ENCODE measurements around the gene KDM8.

KDM8 gene

GRCh38 chr16:27270349-27270748 lies 67.0 kb downstream of the KDM8 start:
- no peaks in the 10 kb centered on the region for H3K27me3 ChIP-seq (ENCODE audit: control insufficient read depth in 1 of 2, insufficient read depth in 2 of 2, low read length in 2 of 2)
- no peaks in the 10 kb centered on the region for H3K9me3 ChIP-seq (ENCODE audit: control insufficient read depth in 2 of 2, low read length in 2 of 2)
- H3K4me3 ChIP-seq (ENCODE audit: low read length in 2 of 2) = no peak overlapping the region
- no peak overlapping the region for H3K9ac ChIP-seq (ENCODE audit: low read length in 2 of 2)
- no peak overlapping the region for H3K27ac ChIP-seq (ENCODE audit: low read length)
- no peaks in the 10 kb centered on the region for H3K36me3 ChIP-seq (ENCODE audit: control insufficient read depth in 2 of 2, insufficient read depth in 2 of 2, low read length in 2 of 2)
- peaks cover 12% of the 10 kb centered on the region for H3K4me1 ChIP-seq (ENCODE audit: control insufficient read depth, insufficient read depth, low read length)

All from stomach smooth muscle (tissue), 2 donors.